Parathyroid adenoma (tissue), 2 donors: ENCODE data around the gene TBCCD1.

Source experiments
- H2AFZ ChIP-seq: fragments of 300-600 bp; sonication (generic); one replicate; pipeline ENCODE4 v1.7.0; 2017; ENCODE audit warnings: antibody characterized with exemption, mild to moderate bottlenecking
- H3K27ac ChIP-seq: fragments of 300-600 bp; sonication (generic); one replicate; pipeline ENCODE4 v1.7.0; 2017
- H3K27me3 ChIP-seq: fragments of 300-600 bp; sonication (generic); one replicate; pipeline ENCODE4 v1.7.0; 2017; ENCODE audit warnings: low read length; ENCODE audit not compliant: control insufficient read depth, insufficient read depth
- H3K36me3 ChIP-seq: fragments of 300-600 bp; sonication (generic); one replicate; pipeline ENCODE4 v1.7.0; 2017; ENCODE audit warnings: low read length; ENCODE audit not compliant: control insufficient read depth, insufficient read depth
- H3K4me1 ChIP-seq: fragments of 300-600 bp; sonication (generic); one replicate; pipeline ENCODE4 v1.7.0; 2017; ENCODE audit warnings: control low read depth
- H3K4me2 ChIP-seq: fragments of 300-600 bp; sonication (generic); one replicate; pipeline ENCODE4 v1.7.0; 2017; ENCODE audit warnings: low read length
- H3K4me3 ChIP-seq: fragments of 300-600 bp; sonication (generic); one replicate; pipeline ENCODE4 v1.7.0; 2017; ENCODE audit warnings: low read depth, low read length
- H3K79me2 ChIP-seq: fragments of 300-600 bp; sonication (generic); one replicate; pipeline ENCODE4 v1.7.0; 2017; ENCODE audit warnings: control low read depth
- H3K9ac ChIP-seq: fragments of 300-600 bp; sonication (generic); one replicate; pipeline ENCODE4 v1.7.0; 2017; ENCODE audit warnings: mild to moderate bottlenecking
- H3K9me3 ChIP-seq: fragments of 300-600 bp; sonication (generic); one replicate; pipeline ENCODE4 v1.7.0; 2017; ENCODE audit warnings: low read length; ENCODE audit not compliant: control insufficient read depth
- TF ChIP-seq, protein P1 (sequence below): fragments of 300-600 bp; sonication (generic); IDR thresholded peaks from one replicate; pipeline ENCODE4 v1.7.0; 2017; ENCODE audit warnings: antibody characterized with exemption, mild to moderate bottlenecking
- donor health status: primary hyperparathyroidism.

The TBCCD1 gene

DNA sequence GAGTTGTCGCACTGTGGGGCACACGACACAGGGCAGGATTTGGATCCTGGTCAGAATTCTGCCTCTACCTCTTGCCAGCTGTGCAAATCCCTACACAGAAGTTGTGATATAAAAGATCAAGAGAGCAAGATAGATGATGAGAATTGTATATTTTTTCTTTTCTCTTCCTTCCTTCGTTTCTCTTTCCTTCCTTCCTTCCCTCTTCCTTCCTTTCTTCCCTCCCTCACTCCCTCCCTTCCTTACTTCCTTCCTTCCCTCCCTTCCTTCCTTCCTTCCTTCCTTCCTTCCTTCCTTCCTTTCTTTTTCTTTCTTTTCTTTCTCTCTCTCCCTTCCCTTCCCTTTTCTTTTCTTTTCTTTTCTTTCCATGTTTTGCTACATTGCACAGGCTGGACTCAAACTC lies 33.8 kb upstream of the TBCCD1 start:
- Histone ChIP-seq H3K9ac (no peak overlapping the region), H3K4me2 (no peak overlapping the region), H3K36me3 (no peaks in the 10 kb centered on the region), H2AFZ (no peak overlapping the region), H3K4me3 (no peak overlapping the region), H3K27ac (no peak overlapping the region), H3K79me2 (no peaks in the 10 kb centered on the region), H3K9me3 (no peaks in the 10 kb centered on the region), H3K27me3 (no peaks in the 10 kb centered on the region), H3K4me1 (no peaks in the 10 kb centered on the region)
- TF ChIP-seq, protein P1, sequence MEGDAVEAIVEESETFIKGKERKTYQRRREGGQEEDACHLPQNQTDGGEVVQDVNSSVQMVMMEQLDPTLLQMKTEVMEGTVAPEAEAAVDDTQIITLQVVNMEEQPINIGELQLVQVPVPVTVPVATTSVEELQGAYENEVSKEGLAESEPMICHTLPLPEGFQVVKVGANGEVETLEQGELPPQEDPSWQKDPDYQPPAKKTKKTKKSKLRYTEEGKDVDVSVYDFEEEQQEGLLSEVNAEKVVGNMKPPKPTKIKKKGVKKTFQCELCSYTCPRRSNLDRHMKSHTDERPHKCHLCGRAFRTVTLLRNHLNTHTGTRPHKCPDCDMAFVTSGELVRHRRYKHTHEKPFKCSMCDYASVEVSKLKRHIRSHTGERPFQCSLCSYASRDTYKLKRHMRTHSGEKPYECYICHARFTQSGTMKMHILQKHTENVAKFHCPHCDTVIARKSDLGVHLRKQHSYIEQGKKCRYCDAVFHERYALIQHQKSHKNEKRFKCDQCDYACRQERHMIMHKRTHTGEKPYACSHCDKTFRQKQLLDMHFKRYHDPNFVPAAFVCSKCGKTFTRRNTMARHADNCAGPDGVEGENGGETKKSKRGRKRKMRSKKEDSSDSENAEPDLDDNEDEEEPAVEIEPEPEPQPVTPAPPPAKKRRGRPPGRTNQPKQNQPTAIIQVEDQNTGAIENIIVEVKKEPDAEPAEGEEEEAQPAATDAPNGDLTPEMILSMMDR: no peak

DNA sequence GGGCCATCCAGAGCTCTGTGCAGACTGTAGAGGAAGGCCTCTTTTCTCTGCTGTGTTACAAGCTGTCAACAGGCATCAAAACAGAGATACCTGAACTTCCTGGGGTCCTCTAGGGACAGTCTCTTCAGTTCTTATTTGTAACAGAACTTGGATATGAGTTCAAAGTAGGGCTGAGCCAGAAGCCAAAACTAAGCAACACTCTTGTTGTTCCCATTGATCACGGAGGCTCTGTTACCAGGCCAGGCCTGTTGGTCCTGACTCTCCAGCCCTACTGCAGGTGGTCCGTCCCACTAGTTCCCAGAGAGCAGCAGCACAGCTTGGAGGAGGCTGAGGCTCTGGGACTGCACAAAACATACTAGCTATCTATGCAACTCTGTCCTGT lies 32.6 kb upstream of the TBCCD1 start:
- Histone ChIP-seq H3K79me2 (no peaks in the 10 kb centered on the region), H3K9me3 (no peaks in the 10 kb centered on the region), H2AFZ (no peak overlapping the region), H3K36me3 (no peaks in the 10 kb centered on the region), H3K27ac (no peak overlapping the region), H3K27me3 (no peaks in the 10 kb centered on the region), H3K9ac (no peak overlapping the region), H3K4me3 (no peak overlapping the region), H3K4me1 (no peaks in the 10 kb centered on the region), H3K4me2 (no peak overlapping the region)
- TF ChIP-seq, protein P1: no peak

DNA sequence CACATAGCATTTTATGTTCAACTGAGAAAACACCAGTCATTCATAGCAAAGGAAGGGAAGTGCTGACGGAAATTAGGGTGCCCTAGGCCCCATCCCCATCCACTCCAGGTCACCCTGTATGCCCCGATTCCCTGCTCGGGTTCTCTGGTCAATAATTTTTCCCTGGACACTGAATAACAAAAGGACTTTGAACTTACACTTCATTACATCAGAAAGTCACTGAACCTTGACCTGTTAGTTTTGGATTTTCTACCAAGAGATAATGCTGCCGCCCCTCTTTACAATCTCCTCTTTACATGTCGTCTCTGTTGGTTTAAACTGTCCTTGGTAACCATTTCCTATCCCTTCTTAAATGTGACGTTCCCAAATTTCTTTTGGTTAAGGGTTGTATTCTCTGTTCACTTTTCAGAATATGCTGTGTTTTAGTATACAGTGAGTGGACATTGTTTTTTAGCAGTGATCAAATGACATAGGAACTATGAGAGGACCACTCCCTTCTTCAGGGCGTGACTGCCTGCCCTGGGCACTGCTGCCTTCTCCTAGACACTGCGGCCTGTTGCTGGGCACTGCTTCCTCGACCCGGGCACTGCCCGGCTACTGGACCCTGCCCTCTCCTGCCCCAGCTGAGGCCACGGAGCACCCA lies 32.1 kb upstream of the TBCCD1 start:
- Histone ChIP-seq H2AFZ (no peak overlapping the region), H3K27me3 (no peaks in the 10 kb centered on the region), H3K27ac (no peak overlapping the region), H3K4me2 (no peak overlapping the region), H3K4me1 (no peaks in the 10 kb centered on the region), H3K9ac (no peak overlapping the region), H3K9me3 (no peaks in the 10 kb centered on the region), H3K36me3 (no peaks in the 10 kb centered on the region), H3K79me2 (no peaks in the 10 kb centered on the region), H3K4me3 (no peak overlapping the region)
- TF ChIP-seq, protein P1: no peak

DNA sequence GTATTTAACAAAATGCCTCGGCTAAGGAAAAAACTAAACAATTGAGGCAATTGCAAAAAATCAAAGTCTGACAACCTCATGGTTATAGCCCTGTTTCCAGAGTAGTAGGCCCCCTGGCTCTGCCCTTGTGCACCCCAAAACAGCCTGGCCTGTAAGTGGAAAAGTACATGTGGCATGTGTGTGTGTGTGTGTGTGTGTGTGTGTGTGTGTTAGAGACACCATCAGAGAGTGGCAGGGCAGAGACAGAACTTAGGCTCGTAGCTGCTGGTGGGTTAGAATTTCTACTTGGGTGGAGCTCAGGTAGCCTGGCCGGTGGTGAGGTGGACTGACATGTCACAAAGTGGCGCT lies 31.6 kb upstream of the TBCCD1 start:
- no peaks in the 10 kb centered on the region for H3K4me1 ChIP-seq
- H3K36me3 ChIP-seq: no peaks in the 10 kb centered on the region
- TF ChIP-seq, protein P1: no peak
- no peaks in the 10 kb centered on the region for H3K79me2 ChIP-seq
- no peaks in the 10 kb centered on the region for H3K27me3 ChIP-seq
- H3K4me3 ChIP-seq: no peak overlapping the region
- no peaks in the 10 kb centered on the region for H3K9me3 ChIP-seq
- no peak overlapping the region for H3K27ac ChIP-seq
- no peak overlapping the region for H3K9ac ChIP-seq
- no peak overlapping the region for H3K4me2 ChIP-seq
- no peak overlapping the region for H2AFZ ChIP-seq

DNA sequence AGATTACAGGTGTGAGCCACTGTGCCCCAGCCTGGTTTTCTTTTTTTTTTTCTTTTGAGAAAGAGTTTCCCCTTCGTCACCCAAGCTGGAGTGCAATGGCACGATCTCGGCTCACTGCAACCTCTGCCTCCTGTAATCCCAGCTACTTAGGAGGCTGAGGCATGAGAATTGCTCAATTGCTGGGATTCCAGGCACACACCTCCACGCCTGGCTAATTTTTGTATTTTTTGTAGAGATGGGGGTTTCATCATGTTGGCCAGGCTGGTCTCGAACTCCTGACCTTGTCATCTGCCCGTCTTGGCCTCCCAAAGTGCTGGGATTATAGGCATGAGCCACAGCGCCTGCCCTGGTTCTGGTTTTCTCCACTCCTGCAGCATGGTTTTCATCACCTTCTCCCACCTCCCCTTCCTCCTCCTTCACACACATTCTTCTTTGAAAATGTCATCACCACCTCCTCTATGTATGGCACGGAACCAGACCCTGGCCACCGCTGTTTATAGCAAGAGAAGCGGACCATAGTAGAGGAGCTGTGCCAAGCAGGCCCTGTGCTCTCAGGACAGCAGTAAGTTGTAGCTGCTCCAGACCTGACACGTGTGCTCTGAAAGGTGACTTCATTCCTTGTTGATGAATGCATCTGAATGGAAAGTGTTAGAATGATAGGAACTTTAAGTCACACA lies 31.1 kb upstream of the TBCCD1 start:
- no peaks in the 10 kb centered on the region for H3K79me2 ChIP-seq
- H3K27me3 ChIP-seq: no peaks in the 10 kb centered on the region
- no peak overlapping the region for H3K4me2 ChIP-seq
- no peaks in the 10 kb centered on the region for H3K4me1 ChIP-seq
- TF ChIP-seq, protein P1: no peak
- no peaks in the 10 kb centered on the region for H3K36me3 ChIP-seq
- no peak overlapping the region for H2AFZ ChIP-seq
- no peaks in the 10 kb centered on the region for H3K9me3 ChIP-seq
- no peak overlapping the region for H3K27ac ChIP-seq
- H3K9ac ChIP-seq: no peak overlapping the region
- H3K4me3 ChIP-seq: no peak overlapping the region
